ENCODE data around the gene DDX49.
"Not testable (repeated sequence)": the region's sequence is repeated elsewhere in the genome, so short reads cannot be mapped to it uniquely, and the experiment has no call there.

DDX49 gene

GRCh38 chr19:18943465-18943864 lies 23.9 kb downstream of the DDX49 start:
- DNase-seq, result no peak

GRCh38 chr19:18945297-18945696 lies 25.8 kb downstream of the DDX49 start:
- DNase-seq, result no peak

GRCh38 chr19:18946335-18946734 lies 26.8 kb downstream of the DDX49 start:
- no peak for DNase-seq

GRCh38 chr19:18946918-18947317 lies 27.4 kb downstream of the DDX49 start:
- no peak for DNase-seq

- DNase-seq, result no peak
These were observed 28.8 kb downstream of the DDX49 start for GRCh38 chr19:18948075-18948975.

- DNase-seq, result no peak
These were observed 29.5 kb downstream of the DDX49 start for GRCh38 chr19:18948976-18949356.

GRCh38 chr19:18949858-18950257 lies 30.3 kb downstream of the DDX49 start:
- no peak for DNase-seq

GRCh38 chr19:18951721-18952281 lies 32.3 kb downstream of the DDX49 start:
- no peak for DNase-seq

- DNase-seq, result not testable (repeated sequence)
These were observed 33.0 kb downstream of the DDX49 start for GRCh38 chr19:18952364-18953003.

- DNase-seq, result no peak
These were observed 34.6 kb downstream of the DDX49 start for GRCh38 chr19:18954094-18954493.

GRCh38 chr19:18955042-18955441 lies 35.5 kb downstream of the DDX49 start:
- DNase-seq, result no peak

GRCh38 chr19:18960370-18960769 lies 40.9 kb downstream of the DDX49 start:
- no peak for DNase-seq

- DNase-seq, result no peak
These were observed 42.5 kb downstream of the DDX49 start for GRCh38 chr19:18961767-18962620.

- DNase-seq, result no peak
These were observed 44.6 kb downstream of the DDX49 start for GRCh38 chr19:18964121-18964520.

- no peak for DNase-seq
These were observed 46.8 kb downstream of the DDX49 start for GRCh38 chr19:18966307-18966706.

- no peak for DNase-seq
These were observed 48.0 kb downstream of the DDX49 start for GRCh38 chr19:18967358-18968146.

GRCh38 chr19:18969931-18970659 lies 50.6 kb downstream of the DDX49 start:
- DNase-seq, result no peak

GRCh38 chr19:18972301-18972811 lies 52.8 kb downstream of the DDX49 start:
- no peak for DNase-seq

GRCh38 chr19:18972851-18973250 lies 53.3 kb downstream of the DDX49 start:
- DNase-seq, result no peak

GRCh38 chr19:18975011-18975410 lies 55.5 kb downstream of the DDX49 start:
- no peak for DNase-seq

GRCh38 chr19:18975869-18976268 lies 56.4 kb downstream of the DDX49 start:
- DNase-seq, result no peak
